ENCODE data around the gene MSH5. TPM values are rescaled to one million over a fixed set of nuclear protein-coding genes. Genes with fewer than 3 reads are reported as not detected.

MSH5 gene
- total RNA-seq, 4 donors from 2014 or later: 7.8 to 13.8 (median 11.4) TPM

- no peak for DNase-seq (ENCODE audit: low spot score in 2 of 2)
- 90 to 92% methylated on average over 9 of the region's 9 CpGs for WGBS, 2 donors
- TF ChIP-seq POLR2A (IDR thresholded peaks at IDR 0.05): no peak
- TF ChIP-seq CTCF (IDR thresholded peaks at IDR 0.05): no peak
- intact Hi-C loops (cut with DNase I; ENCODE audit: low total_unique reads): no loop called here
- H3K4me3 ChIP-seq (ENCODE audit: low read depth, poor library complexity, severe bottlenecking): no peak overlapping the region
Observed at GRCh38 chr6:31692886-31693285, 46.9 kb upstream of the MSH5 start.

- no peak overlapping the region for H3K4me3 ChIP-seq (ENCODE audit: low read depth, poor library complexity, severe bottlenecking)
- 88 to 96% methylated on average over 6 of the region's 6 CpGs for whole genome bisulfite sequencing, 2 donors
- TF ChIP-seq POLR2A (IDR thresholded peaks at IDR 0.05) (no peak), CTCF (IDR thresholded peaks at IDR 0.05) (no peak)
- intact Hi-C loops (cut with DNase I; ENCODE audit: low total_unique reads): no loop called here
- no peak for DNase-seq (ENCODE audit: low spot score in 2 of 2)
Observed at GRCh38 chr6:31693535-31693934, 46.3 kb upstream of the MSH5 start.

GRCh38 chr6:31697555-31697954, 42.2 kb upstream of the MSH5 start:
- intact Hi-C loops (cut with DNase I; ENCODE audit: low total_unique reads): no loop called here
- TF ChIP-seq CTCF (IDR thresholded peaks at IDR 0.05) (no peak), POLR2A (IDR thresholded peaks at IDR 0.05) (no peak)
- no peak for DNase-seq (ENCODE audit: low spot score in 2 of 2)
- WGBS, 2 donors: 30 to 31% methylated on average over 3 of the region's 3 CpGs
- no peak overlapping the region for H3K4me3 ChIP-seq (ENCODE audit: low read depth, poor library complexity, severe bottlenecking)

- intact Hi-C loops (cut with DNase I; ENCODE audit: low total_unique reads): no loop called here
- DNase-seq (ENCODE audit: low spot score in 2 of 2): no peak
- 76 to 82% methylated on average over 5 of the region's 5 CpGs for WGBS, 2 donors
- TF ChIP-seq POLR2A (IDR thresholded peaks at IDR 0.05) (no peak), CTCF (IDR thresholded peaks at IDR 0.05) (no peak)
- no peak overlapping the region for H3K4me3 ChIP-seq (ENCODE audit: low read depth, poor library complexity, severe bottlenecking)
Observed at GRCh38 chr6:31700740-31701401, 38.9 kb upstream of the MSH5 start.

GRCh38 chr6:31701666-31702404, 38.0 kb upstream of the MSH5 start:
- peak overlapping the region; percentile 73 for H3K4me3 ChIP-seq (ENCODE audit: low read depth, poor library complexity, severe bottlenecking)
- no peak for DNase-seq (ENCODE audit: low spot score in 2 of 2)
- TF ChIP-seq POLR2A (IDR thresholded peaks at IDR 0.05): no peak
- TF ChIP-seq CTCF (IDR thresholded peaks at IDR 0.05): no peak
- WGBS, 2 donors: 21 to 27% methylated on average over 7 of the region's 7 CpGs
- intact Hi-C loops (cut with DNase I; ENCODE audit: low total_unique reads): no loop called here
